Measurements from ENCODE around the gene GNG8.

Gene GNG8

DNA sequence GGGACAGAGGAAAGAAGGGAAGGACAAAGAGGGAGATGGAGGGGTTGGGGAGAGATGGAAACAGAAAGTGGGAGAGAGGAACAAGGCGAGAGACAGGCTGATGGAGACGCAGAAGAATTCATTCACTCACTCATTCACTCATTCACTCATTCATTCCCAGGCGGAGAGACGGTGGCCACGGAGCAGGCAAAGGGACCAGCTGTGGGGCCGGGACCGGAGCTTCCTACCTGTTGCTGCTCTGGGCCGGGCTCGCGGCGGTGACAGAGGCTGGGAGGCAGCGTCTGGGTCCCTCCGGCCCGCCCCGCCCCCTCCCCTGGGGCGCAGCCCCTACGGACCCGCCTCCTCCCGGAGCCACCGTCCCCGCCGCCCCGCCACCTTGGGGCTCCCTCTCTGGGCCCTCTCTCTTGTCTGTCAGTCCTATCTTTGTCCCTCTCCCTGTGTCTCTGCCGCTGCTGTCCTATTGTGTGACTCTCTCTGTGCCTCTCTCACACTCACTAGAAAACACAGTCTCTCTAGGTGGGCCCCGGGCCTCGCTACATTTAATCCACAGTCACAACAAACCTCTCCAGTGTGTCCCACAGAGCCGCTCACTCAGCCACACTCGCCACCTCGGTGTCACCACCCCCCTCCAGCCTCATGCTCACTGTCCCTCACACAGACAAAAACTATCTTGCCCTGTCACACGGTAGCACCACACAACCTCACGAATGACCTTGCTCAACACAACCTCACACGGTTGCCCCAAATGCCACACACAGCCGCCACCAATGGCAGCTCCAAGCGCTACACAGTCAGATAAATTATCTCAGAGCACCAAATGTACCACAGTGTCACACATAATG is at the start of gene GNG8:
Gene GNG8 (minus strand): TSS at position 283 of the 842 bp plus-strand sequence. CDS start 1,520 bp downstream, outside the sequence.
- no peak for FAIRE-seq

DNA sequence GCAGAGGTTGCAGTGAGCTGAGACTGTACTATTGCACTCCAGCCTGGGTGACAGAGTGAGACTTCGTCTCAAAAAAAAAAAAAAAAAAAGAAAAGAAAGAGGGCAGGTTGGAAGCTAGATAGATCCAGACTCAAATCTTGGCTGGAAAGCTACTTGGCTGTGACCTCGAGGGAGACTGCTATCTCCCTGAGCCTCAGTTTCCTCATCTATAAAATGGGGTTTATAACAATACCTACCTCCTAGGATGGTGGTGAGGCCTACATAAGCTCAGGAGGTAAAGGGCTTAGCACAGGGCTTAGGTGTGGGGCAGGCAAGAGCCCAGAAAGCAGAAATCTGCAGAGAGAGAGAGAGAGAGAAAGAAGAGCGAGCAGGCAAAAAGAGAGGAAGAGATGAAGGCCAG is 49.2 kb upstream of the GNG8 start:
- FAIRE-seq = no peak

DNA sequence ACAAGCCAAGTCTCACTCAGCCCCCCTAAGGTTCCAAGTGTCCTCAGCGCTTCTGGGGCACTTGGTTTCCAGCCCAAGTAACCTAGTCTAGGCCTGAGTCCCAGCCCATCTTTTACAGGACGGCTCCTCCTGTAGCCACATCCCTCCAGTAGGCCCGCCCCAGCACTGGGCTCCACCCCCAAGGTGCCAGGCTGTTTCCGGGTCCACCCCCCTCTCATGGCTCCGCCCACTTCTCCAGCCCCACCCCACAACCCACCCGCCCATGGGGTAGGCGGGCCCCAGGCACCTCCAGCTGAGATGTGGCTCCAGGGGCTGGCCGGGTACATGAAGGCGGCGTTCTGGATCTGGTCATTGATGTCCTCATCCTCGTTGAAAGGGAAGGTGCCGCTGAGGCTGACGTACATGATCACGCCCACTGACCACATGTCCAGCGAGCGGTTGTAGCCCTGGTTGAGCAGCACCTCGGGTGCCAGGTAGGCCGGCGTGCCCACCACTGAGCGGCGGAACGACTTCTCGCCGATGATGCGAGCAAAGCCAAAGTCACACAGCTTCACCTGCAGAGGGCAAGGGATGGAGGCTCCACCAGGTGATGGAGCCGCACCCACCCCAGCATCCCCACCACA is 42.2 kb upstream of the GNG8 start:
- FAIRE-seq = no peak

DNA sequence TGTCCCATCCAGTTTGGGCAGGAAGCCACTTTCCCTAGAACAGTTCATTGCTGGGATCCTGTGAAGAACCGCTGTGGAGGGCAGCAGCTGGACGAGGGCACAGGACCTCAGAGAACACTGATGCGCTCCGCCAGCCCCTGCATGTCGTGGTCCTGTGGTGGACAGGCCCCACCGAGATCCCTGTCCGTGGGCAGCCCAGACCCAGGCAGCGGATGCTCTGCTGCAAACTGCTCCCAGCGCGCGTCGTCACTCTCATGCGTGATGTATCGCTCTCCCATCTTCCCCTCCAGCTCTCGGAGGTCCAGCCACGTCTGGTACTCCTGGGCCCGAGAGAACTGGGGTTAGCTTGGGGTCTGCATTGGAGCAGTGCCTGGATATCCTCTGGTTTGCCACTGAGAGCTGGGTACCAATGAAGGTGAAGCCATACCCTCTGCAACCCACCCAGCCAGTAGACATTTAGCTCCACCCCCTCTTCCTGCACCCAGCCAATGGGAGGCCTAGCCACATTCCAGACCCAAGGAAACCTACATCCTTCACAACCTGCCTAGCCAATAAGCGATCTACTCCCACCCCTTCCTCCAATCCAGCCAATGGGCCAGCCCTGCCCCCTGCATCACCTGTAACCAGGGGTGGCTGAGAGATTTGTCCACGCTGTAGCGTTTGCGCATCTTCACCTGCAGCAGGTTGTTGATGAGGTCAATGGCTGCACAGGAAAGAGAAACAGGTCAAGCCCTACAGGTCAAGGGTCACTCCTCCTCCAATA is 38.6 kb upstream of the GNG8 start:
- FAIRE-seq = no peak

DNA sequence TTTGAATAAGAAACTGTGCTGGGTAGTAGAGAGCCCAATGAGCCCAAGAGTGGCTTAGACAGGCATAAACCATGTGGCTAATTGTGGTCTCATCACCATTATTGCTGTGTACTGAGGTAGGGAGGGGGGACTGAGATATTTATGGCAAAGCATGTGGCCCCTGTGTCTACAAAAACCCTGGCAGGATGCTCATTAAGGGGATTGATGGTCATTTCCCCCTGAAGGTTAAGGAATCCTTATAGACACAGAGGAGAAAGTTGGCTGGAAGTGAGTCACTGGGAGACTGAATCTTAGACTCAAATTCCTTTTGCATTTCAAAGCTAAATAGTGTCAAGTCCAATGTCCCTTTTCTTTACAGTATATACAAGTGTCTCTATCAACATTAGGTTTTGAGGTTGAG is 34.8 kb upstream of the GNG8 start:
- no peak for FAIRE-seq

DNA sequence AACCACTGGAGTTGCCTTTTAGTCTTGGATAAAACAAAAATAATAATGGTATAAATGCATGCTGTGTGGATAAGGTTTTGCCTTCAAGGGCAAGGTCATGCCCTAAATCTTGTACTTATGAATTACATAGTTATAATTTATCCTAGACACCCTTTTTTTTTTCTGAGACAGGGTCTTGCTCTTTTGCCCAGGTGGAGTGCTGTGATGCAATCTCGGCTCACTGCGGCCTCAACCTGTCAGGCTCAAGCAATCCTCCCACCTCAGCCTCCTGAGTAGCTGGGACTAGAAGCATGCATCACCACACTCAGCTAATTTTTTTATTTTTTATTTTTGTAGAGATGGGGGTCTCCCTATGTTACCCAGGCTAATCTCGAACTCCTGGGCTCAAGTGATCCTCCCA is 32.7 kb upstream of the GNG8 start:
- no peak for FAIRE-seq

DNA sequence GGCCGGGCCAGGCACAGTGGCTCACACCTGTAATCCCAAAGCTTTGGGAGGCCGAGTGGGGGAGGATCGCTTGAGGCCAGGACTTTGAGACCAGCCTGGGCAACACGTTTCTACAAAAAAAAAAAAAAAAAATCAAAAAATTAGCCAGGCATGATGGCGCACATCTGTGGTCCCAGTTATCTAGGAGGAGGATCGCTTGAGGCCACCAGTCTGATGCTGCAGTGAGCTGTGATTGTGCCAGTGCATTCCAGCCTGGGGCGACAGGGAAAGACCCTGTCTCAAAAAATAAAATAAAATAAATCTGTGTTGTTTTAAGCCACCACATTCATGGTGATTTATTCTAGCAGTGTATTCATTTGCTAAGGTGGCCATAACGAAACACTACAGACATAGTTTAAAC is 29.1 kb upstream of the GNG8 start:
- FAIRE-seq = no peak

DNA sequence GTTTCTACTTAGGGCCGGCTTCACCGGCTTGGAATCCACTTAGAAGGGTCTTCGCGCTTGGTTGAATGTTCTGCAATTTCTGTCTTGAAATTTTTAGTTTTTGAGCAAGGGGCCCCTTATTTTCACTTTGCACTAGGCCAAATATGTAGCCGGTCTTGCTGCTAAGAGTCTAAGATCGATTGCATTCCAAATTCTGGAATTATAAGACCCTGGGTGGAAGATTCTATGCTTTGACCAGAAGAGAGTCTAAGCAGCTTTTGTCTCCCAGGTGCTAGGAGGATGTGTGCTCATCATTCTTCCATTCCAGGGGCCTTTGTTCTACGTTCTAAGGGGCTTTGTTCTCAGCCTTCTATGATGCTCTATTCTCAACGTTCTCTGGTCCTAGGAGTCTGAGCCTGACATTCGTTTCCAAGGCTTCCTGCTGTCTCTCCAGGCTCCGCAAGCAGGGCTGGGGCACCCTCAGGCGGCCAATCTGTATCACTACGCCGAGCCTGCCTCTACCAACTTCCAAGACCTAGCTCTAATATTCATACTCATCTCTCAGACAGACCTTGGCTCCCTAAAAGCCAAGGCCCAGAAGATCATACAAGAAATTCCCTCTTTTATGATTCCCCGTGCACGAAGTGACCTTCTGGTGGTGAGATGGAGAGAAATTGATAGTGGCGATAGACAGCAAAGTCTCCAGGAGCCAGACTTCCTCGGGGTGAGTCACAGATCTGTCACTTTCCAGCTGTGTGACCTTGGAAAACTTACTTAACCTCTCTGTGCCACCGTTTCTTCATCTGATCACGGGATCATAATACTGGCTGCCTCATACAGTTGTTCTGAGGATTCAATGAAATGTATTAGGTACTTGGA is 26.0 kb upstream of the GNG8 start:
- peak; percentile 51 for FAIRE-seq

DNA sequence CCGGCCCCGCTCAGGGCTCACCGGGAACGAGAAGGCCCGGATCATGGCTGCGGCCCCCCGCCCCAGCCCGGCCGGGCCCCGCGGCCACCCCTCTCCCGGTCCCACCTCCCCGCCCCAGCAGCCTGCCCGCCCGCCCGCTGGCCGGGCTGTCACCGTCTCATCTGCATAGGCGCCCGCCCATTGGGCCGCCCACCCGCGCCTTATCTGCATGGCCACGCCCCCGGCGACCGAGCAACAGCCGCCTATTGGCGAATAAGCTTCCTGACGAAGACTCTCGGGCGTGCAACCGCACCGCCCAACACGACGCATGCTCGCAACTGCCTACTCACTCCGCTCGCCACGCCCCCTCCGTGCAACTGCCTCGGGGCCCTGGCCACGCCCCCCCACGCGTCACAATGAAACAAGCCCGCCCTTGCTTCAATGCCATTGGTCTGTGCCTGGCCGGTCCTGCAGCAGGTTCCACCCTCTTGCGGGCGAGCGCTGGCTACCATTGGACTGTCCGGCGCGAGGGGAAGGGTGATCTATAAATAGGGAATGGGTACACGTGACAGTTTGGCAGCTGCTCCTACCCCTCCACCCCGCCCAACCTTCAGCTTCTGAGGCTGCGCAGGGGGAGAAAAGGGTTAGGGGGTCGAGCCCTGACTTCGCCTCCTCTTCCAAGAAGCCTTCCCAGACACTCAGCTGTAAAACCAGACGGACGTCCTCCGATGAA is 25.2 kb upstream of the GNG8 start, which contains the start of gene DACT3:
Gene DACT3 (minus strand): TSS at position 163 of the 712 bp plus-strand sequence. CDS start 118 bp downstream, at position 45.
- peak; percentile 98 for FAIRE-seq

DNA sequence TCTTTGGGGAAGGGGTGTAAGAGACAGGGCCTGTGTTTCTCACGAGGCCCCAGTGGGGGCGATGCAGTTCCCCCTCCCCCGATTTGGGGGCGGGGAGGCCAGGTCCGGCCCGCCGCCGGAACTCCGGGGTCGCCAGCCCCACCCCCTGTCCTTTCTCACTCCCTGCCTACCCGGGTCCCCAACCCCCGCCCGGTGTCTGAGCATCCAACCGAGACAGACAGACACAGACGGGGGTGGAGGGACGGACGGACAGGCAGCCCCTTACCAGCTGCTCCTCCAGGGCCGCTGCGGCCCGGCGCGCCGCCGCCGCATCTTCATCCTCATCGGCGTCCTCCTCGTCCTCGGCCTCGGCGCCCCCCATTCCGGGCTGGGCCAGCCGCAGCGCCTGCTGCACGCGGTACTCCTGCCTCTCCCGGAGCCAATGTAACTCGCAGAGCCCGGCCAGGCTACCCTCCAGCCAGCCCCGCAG is 24.6 kb upstream of the GNG8 start:
- no peak for FAIRE-seq

DNA sequence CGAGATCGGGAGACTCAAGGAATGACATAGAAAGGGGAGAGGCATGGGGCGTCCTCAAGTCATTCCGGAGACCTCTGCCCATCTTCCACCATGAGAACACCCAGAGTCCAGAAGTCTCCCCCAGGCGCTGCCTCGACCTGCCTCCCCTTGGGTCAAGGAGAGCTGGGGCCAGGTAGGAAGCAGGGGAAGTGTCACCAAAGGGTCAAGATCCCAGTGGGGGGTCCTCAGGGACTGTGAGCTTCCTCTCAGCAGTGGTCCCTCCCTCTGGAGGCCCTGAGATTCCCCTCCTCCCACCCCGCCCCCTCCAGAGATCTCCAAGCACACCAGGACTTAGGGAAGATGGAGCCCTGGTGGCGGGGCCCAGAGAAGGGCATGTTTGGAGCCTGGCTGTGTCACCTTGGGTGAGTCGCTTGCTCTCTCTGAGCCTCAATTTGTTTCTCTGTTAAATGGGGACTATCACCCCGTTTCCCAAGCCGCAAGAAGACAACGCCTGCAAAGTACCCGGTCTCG is 24.1 kb upstream of the GNG8 start:
- FAIRE-seq = no peak

DNA sequence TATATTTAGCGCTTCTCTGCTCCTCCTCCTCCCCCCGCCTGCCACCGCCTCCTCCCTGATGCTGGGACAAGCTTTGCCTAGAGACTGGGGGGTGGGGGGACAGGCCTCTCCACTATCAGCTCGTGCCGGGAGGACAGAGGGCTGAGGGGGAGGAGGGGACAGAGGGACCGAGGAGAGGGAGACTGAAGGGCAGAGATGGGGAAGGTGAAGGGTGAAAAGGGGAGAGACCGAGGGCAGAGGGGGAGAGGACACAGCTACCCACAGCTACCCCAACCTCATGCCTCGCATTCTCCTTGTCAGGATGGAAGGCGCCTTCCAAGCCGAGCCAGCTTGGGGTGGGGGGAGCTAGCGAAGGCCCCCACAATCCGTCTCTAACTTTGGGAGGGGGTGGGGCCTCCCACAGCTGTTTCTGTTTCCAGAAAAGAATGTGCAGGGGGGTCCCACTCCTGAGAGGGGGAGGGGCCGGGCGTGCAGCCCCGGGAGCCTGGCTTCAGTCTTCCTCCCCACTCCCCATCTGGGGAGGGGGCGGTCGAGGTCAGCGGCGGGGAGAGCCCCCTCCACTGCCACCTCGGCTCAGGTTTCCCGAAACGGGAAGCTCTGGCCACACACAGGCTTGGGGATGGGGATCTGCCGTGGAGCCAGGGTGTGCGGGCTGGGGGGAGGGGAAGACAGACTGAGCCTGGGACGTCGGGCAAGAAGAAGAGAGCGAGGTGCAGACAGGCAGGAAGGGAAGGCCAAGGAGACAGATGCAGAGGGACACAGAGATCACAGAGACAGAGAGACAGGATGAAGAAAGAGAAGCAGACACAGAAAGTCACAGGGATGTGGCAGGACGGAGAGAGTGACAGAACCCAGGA is 23.4 kb upstream of the GNG8 start:
- FAIRE-seq = no peak

DNA sequence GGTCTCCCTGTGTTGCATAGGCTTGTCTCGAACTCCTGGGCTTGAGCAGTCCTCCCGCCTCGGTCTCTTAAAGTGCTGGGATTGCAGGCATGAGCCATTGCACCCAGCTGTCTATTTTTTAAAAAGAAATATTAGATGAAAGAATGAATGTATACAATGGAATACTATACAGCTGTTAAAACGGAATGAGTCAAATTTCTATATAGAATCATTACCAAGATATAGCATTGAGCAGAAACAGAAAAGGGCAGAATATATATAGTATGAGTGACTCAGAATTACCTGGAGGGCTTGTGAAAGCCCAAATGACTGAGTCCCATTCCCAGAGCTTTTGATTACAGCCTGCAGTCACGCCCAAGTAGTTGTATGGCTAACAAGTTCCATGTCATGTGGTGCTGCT is 20.5 kb upstream of the GNG8 start:
- FAIRE-seq = no peak

DNA sequence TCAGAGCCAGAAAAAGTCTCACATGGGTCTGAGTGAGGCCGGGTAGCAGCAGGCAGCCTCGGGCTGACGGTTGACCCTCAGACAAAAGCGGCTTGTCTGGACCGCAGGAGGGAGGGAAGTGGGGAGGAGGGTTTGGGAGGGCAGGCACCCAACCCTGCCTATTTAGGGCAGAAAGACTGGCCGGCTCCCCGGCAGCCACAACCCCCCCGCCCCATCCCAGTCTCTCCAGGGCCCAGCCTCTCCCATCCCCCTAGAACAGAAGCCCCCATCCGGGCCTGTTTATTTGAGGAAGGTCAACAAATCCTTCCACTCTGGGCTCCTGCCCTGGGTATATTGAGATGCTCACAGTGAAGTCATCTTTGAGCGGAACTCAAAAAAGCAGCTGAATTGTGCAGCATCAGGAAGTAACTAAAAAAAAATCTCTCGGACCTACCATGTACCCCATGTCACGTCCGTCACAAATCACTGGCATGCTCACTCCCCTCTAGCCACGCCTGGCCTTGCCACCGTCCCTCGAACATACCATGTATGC is 18.7 kb upstream of the GNG8 start:
- no peak for FAIRE-seq

DNA sequence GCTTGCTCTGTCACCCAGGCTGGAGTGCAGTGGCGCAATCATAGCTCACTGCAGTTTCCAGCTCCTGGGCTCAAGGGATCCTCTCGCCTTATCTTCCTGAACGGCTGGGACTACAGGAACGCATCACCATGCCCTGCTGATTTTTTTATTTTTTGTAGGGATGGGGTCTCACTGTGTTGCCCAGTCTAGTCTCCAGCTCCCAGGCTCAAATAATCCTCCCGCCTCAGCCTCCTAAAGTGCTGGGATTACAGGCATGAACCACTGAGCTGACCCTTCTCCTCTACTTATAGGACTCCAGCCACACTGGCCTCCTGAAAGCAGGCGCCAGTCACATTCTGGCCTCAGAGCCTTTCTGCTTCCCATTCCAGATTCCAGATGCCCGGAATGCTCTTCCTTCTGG is 14.4 kb upstream of the GNG8 start:
- no peak for FAIRE-seq

DNA sequence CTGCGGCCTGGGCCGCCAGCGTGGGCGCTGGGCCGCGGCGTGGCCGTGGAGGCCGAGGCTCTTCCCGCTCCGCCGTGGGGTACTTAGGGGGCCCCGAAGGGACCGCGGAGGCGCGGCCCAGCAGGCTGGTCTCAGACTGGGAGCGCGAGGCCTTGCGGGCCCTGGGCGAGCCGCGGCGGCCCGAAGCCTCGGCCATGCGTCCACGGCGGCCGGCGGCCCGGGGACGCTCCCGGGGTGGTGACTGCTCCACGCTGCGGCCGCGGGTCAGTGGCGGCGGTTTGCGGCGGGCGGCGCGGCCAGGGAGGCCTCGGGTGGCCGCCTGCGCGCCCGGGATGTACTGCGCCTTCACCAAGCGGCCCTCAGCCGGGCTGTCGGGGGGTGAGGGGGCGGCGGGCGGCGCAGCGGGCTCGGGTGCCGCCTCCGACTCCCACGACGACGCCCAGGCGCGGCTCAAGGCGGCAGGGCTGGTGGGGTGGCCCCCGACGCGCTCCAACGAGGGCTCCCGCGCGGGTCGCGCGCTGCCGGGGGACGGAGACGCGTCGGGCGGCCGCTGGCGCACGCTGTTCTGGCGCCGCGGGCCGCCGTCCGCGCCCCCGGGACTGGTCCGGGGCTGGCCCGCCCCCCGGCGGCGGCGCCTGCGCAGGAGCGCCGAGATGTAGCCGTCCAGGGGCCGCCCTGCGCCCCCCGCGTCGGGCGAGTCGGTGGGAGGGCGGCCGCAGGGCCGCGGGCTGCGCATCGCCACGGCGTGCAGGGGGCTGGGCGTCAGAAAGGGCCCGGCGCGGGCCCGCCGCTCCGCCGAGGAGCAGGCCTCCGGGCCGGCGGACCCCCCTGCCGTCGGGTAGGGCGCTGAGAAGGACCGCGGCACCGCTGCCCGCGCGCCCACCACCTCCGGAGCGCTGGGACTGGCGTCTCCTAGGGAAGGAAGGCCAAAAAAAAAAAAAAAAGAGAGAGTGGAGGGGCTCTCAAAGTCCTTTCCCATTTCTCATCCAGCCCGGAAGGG is 13.3 kb upstream of the GNG8 start:
- FAIRE-seq = no peak

DNA sequence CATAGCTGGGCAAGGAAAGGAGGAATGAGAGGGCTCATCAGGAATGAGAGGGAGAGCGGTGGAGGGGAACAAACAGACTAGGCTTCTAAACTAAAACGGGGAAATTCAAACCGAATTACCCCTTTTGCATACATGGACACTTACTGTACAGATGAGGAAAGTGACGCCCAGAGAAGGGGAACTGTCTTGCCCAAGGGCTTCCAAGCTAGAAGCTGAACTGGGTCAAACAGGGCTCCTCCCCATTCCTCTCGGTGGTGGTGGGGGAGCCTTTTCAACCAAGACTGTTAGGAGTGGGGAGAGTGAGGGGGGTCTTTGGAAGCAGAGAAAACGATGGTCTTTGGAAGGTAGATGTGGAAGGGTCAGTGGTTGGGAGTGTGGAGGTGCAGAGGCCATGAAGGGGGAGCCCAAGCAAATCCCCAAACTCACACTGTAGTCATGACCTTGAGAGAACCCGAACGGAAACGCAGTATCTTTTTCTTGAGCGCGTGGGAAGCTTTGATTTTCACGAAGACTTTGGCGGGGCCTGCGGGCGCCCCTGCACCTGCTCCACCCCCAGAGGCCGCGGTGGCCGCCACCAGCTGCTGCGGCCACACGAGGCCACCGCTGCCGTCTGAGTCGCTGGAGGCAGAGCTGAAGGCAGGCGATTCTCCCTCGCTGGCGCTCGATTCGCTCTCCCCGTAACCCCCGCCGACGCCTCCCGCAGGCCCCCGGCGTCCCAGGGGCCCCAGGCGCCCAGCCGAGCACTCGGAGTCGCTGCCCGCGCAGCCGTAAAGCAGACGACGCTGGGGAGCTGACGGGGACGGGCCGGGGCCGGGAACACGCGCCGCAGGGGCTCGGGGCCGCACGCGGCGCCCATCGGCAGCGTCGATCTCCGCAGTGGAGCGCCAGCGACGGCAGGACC is 12.3 kb upstream of the GNG8 start:
- FAIRE-seq = no peak

DNA sequence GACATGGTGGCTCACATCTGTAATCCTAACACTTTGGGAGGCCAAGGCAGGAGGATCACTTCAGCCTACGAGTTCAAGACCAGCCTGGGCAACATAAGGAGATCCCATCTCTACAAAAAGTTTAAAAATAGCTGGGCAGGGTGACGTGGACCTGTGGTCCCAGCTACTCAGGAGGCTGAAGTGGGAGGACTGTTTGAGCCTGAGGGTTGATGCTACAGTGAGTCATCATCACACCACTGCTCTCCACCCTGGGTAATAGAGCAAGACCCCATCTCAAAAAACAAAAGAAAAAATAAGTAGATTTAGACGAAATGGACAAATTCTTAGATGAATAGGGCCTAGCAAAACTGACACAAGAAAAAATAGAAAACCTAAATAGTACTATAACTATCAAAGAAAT is 10.4 kb upstream of the GNG8 start:
- no peak for FAIRE-seq
